ENCODE results near the gene ABL2.
"Not testable (repeated sequence)": the region's sequence is repeated elsewhere in the genome, so short reads cannot be mapped to it uniquely, and the experiment has no call there.

Gene ABL2

GRCh38 chr1:179187043-179187442, 42.4 kb downstream of the ABL2 start:
- no peak overlapping the region for H3K9ac ChIP-seq (ENCODE audit: low read length)
- H3K4me3 ChIP-seq (ENCODE audit: low read length), result no peak overlapping the region
- H3K9me3 ChIP-seq (ENCODE audit: control insufficient read depth, low read depth, low read length), result no peaks in the 10 kb centered on the region
- no peaks in the 10 kb centered on the region for H3K27me3 ChIP-seq (ENCODE audit: control insufficient read depth, insufficient read depth, low read length)
- no peaks in the 10 kb centered on the region for H3K4me1 ChIP-seq (ENCODE audit: control insufficient read depth, low read depth, low read length)
- no peak overlapping the region for H3K27ac ChIP-seq (ENCODE audit: low read length)
- peaks cover 3% of the 10 kb centered on the region for H3K36me3 ChIP-seq (ENCODE audit: control insufficient read depth, low read depth, low read length)

- Histone ChIP-seq H3K27ac (ENCODE audit: low read length) (no peak overlapping the region), H3K36me3 (ENCODE audit: control insufficient read depth, low read depth, low read length) (peaks cover under 1% of the 10 kb centered on the region), H3K9me3 (ENCODE audit: control insufficient read depth, low read depth, low read length) (no peaks in the 10 kb centered on the region), H3K27me3 (ENCODE audit: control insufficient read depth, insufficient read depth, low read length) (no peaks in the 10 kb centered on the region), H3K4me3 (ENCODE audit: low read length) (no peak overlapping the region), H3K9ac (ENCODE audit: low read length) (no peak overlapping the region), H3K4me1 (ENCODE audit: control insufficient read depth, low read depth, low read length) (no peaks in the 10 kb centered on the region)
Measured at GRCh38 chr1:179184403-179184802, 45.1 kb downstream of the ABL2 start.

GRCh38 chr1:179183857-179184256, 45.6 kb downstream of the ABL2 start:
- Histone ChIP-seq H3K27me3 (ENCODE audit: control insufficient read depth, insufficient read depth, low read length) (no peaks in the 10 kb centered on the region), H3K36me3 (ENCODE audit: control insufficient read depth, low read depth, low read length) (no peaks in the 10 kb centered on the region), H3K9me3 (ENCODE audit: control insufficient read depth, low read depth, low read length) (no peaks in the 10 kb centered on the region), H3K4me1 (ENCODE audit: control insufficient read depth, low read depth, low read length) (no peaks in the 10 kb centered on the region), H3K9ac (ENCODE audit: low read length) (no peak overlapping the region), H3K27ac (ENCODE audit: low read length) (no peak overlapping the region), H3K4me3 (ENCODE audit: low read length) (no peak overlapping the region)

DNA sequence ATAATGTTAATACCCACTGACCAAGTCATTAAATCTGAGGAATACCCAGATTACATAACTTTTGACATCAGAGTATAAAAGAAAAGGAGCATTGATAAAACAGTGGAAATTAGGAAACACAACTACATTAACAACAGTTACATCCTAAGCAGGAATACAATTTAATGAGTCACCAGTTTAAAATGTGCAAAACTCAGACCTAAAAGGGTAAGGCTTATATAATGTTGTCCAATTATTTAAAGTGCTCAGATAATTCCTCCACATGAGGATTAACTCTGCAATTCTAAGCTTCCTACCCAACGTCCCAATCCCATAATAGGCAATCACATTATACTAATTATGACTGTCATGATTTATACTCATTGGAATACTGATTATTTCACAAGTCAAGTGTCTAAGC, 50.5 kb downstream of the ABL2 start:
- Histone ChIP-seq H3K9me3 (ENCODE audit: control insufficient read depth, low read depth, low read length) (no peaks in the 10 kb centered on the region), H3K27me3 (ENCODE audit: control insufficient read depth, insufficient read depth, low read length) (no peaks in the 10 kb centered on the region), H3K27ac (ENCODE audit: low read length) (no peak overlapping the region), H3K36me3 (ENCODE audit: control insufficient read depth, low read depth, low read length) (no peaks in the 10 kb centered on the region), H3K9ac (ENCODE audit: low read length) (no peak overlapping the region), H3K4me1 (ENCODE audit: control insufficient read depth, low read depth, low read length) (no peaks in the 10 kb centered on the region), H3K4me3 (ENCODE audit: low read length) (no peak overlapping the region)

DNA sequence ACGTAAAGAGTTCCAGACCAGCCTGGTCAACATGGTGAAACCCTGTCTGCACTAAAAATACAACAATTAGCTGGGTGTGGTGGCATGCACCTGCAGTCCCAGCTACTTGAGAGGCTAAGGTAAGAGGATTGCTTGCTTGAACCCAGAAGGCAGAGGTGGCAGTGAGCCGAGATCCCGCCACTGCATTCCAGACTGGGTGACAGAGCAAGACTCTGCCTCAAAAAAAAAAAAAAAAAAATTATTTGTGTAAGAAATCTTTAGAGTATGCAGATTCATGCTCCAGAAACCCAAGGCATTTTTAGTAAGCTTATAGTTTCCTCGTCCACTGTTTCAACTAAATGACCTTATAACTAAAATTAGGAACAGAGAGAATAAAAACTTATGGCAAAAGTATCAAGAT, 51.3 kb downstream of the ABL2 start:
- Histone ChIP-seq H3K4me1 (ENCODE audit: control insufficient read depth, low read depth, low read length) (no peaks in the 10 kb centered on the region), H3K36me3 (ENCODE audit: control insufficient read depth, low read depth, low read length) (no peaks in the 10 kb centered on the region), H3K27ac (ENCODE audit: low read length) (no peak overlapping the region), H3K4me3 (ENCODE audit: low read length) (no peak overlapping the region), H3K9ac (ENCODE audit: low read length) (no peak overlapping the region), H3K9me3 (ENCODE audit: control insufficient read depth, low read depth, low read length) (no peaks in the 10 kb centered on the region), H3K27me3 (ENCODE audit: control insufficient read depth, insufficient read depth, low read length) (no peaks in the 10 kb centered on the region)

- no peak overlapping the region for H3K4me3 ChIP-seq (ENCODE audit: low read length)
- H3K9me3 ChIP-seq (ENCODE audit: control insufficient read depth, low read depth, low read length), result no peaks in the 10 kb centered on the region
- no peak overlapping the region for H3K27ac ChIP-seq (ENCODE audit: low read length)
- H3K27me3 ChIP-seq (ENCODE audit: control insufficient read depth, insufficient read depth, low read length), result no peaks in the 10 kb centered on the region
- H3K4me1 ChIP-seq (ENCODE audit: control insufficient read depth, low read depth, low read length), result no peaks in the 10 kb centered on the region
- H3K36me3 ChIP-seq (ENCODE audit: control insufficient read depth, low read depth, low read length), result no peaks in the 10 kb centered on the region
- no peak overlapping the region for H3K9ac ChIP-seq (ENCODE audit: low read length)
Measured at GRCh38 chr1:179177615-179178014, 51.9 kb downstream of the ABL2 start.

GRCh38 chr1:179177182-179177581, 52.3 kb downstream of the ABL2 start:
- H3K9me3 ChIP-seq (ENCODE audit: control insufficient read depth, low read depth, low read length), result no peaks in the 10 kb centered on the region
- no peak overlapping the region for H3K27ac ChIP-seq (ENCODE audit: low read length)
- H3K27me3 ChIP-seq (ENCODE audit: control insufficient read depth, insufficient read depth, low read length), result no peaks in the 10 kb centered on the region
- H3K36me3 ChIP-seq (ENCODE audit: control insufficient read depth, low read depth, low read length), result no peaks in the 10 kb centered on the region
- no peak overlapping the region for H3K4me3 ChIP-seq (ENCODE audit: low read length)
- H3K9ac ChIP-seq (ENCODE audit: low read length), result no peak overlapping the region
- no peaks in the 10 kb centered on the region for H3K4me1 ChIP-seq (ENCODE audit: control insufficient read depth, low read depth, low read length)

GRCh38 chr1:179175011-179175841, 54.3 kb downstream of the ABL2 start:
- Histone ChIP-seq H3K36me3 (ENCODE audit: control insufficient read depth, low read depth, low read length) (no peaks in the 10 kb centered on the region), H3K9ac (ENCODE audit: low read length) (no peak overlapping the region), H3K4me1 (ENCODE audit: control insufficient read depth, low read depth, low read length) (no peaks in the 10 kb centered on the region), H3K4me3 (ENCODE audit: low read length) (no peak overlapping the region), H3K9me3 (ENCODE audit: control insufficient read depth, low read depth, low read length) (no peaks in the 10 kb centered on the region), H3K27me3 (ENCODE audit: control insufficient read depth, insufficient read depth, low read length) (no peaks in the 10 kb centered on the region), H3K27ac (ENCODE audit: low read length) (no peak overlapping the region)

- not testable (repeated sequence) for H3K9ac ChIP-seq (ENCODE audit: low read length); H3K27ac ChIP-seq (ENCODE audit: low read length); H3K4me3 ChIP-seq (ENCODE audit: low read length); H3K27me3 ChIP-seq (ENCODE audit: control insufficient read depth, insufficient read depth, low read length); H3K36me3 ChIP-seq (ENCODE audit: control insufficient read depth, low read depth, low read length); H3K4me1 ChIP-seq (ENCODE audit: control insufficient read depth, low read depth, low read length); H3K9me3 ChIP-seq (ENCODE audit: control insufficient read depth, low read depth, low read length)
Measured at GRCh38 chr1:179170468-179170770, 59.1 kb downstream of the ABL2 start.

GRCh38 chr1:179169616-179170467, 59.6 kb downstream of the ABL2 start:
- Histone ChIP-seq H3K27me3 (ENCODE audit: control insufficient read depth, insufficient read depth, low read length) (no peaks in the 10 kb centered on the region), H3K4me3 (ENCODE audit: low read length) (no peak overlapping the region), H3K27ac (ENCODE audit: low read length) (no peak overlapping the region), H3K9ac (ENCODE audit: low read length) (no peak overlapping the region), H3K4me1 (ENCODE audit: control insufficient read depth, low read depth, low read length) (no peaks in the 10 kb centered on the region), H3K9me3 (ENCODE audit: control insufficient read depth, low read depth, low read length) (no peaks in the 10 kb centered on the region), H3K36me3 (ENCODE audit: control insufficient read depth, low read depth, low read length) (no peaks in the 10 kb centered on the region)

- no peak overlapping the region for H3K4me3 ChIP-seq (ENCODE audit: low read length)
- H3K9ac ChIP-seq (ENCODE audit: low read length), result no peak overlapping the region
- no peaks in the 10 kb centered on the region for H3K36me3 ChIP-seq (ENCODE audit: control insufficient read depth, low read depth, low read length)
- no peaks in the 10 kb centered on the region for H3K9me3 ChIP-seq (ENCODE audit: control insufficient read depth, low read depth, low read length)
- no peaks in the 10 kb centered on the region for H3K27me3 ChIP-seq (ENCODE audit: control insufficient read depth, insufficient read depth, low read length)
- H3K27ac ChIP-seq (ENCODE audit: low read length), result no peak overlapping the region
- no peaks in the 10 kb centered on the region for H3K4me1 ChIP-seq (ENCODE audit: control insufficient read depth, low read depth, low read length)
Measured at GRCh38 chr1:179168536-179168935, 60.9 kb downstream of the ABL2 start.

DNA sequence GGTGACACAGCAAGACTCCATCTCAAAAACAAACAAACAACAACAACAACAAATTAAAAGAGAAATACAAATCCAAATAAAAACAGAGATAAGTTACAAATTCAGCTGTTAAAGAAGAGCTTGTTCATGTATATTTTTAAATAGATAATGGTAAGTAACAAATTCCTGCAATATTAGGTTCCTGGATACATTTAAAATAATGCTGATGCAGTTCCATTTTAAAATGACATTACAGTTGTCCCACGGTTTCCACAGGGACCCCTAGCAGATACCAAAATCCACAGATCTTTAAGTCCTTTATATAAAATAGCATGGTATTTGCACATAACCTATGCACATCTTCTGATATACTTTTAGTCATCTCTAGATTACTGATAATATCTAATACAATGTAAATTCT, 61.5 kb downstream of the ABL2 start:
- H3K4me1 ChIP-seq (ENCODE audit: control insufficient read depth, low read depth, low read length), result peaks cover 3% of the 10 kb centered on the region
- no peak overlapping the region for H3K9ac ChIP-seq (ENCODE audit: low read length)
- no peaks in the 10 kb centered on the region for H3K27me3 ChIP-seq (ENCODE audit: control insufficient read depth, insufficient read depth, low read length)
- no peak overlapping the region for H3K4me3 ChIP-seq (ENCODE audit: low read length)
- H3K9me3 ChIP-seq (ENCODE audit: control insufficient read depth, low read depth, low read length), result no peaks in the 10 kb centered on the region
- H3K36me3 ChIP-seq (ENCODE audit: control insufficient read depth, low read depth, low read length), result no peaks in the 10 kb centered on the region
- H3K27ac ChIP-seq (ENCODE audit: low read length), result no peak overlapping the region
